Fibroblast of the aortic adventitia (primary cell): ENCODE data around the gene MSX2. TPM values are rescaled to one million over a fixed set of nuclear protein-coding genes. Genes with fewer than 3 reads are reported as not detected.

Experiments used
- DNase-seq: peaks from one replicate; pipeline ENCODE4 v3.0.0-alpha.2; 2010; ENCODE audit warnings: low read depth
- H3K4me3 ChIP-seq: 2 replicates; pipeline ENCODE4 v1.5.1; 2011; ENCODE audit warnings: low read depth, mild to moderate bottlenecking, control low read depth, low read length, moderate library complexity
- CTCF ChIP-seq: IDR thresholded peaks from 2 replicates; pipeline ENCODE4 v1.5.1; 2011; ENCODE audit warnings: mild to moderate bottlenecking, low read length, control low read depth, inconsistent platforms; ENCODE audit not compliant: insufficient read depth
- total RNA-seq: library from RNA; depleted of rRNA; stranded (reverse); fragments of >200 nt; gene quantifications from 2 replicates; pipeline ENCODE4 v1.2.3, GENCODE V29; 2012; ENCODE audit warnings: low replicate concordance

MSX2 gene
- total RNA-seq, 1 donor = under 0.01 TPM

- no peak for DNase-seq
- no peak for TF ChIP-seq CTCF
- no peak overlapping the region for H3K4me3 ChIP-seq
Measured at GRCh38 chr5:174688441-174689354, 35.7 kb upstream of the MSX2 start.

GRCh38 chr5:174690271-174690670, 34.1 kb upstream of the MSX2 start:
- no peak overlapping the region for H3K4me3 ChIP-seq
- no peak for DNase-seq
- TF ChIP-seq CTCF = no peak

- no peak overlapping the region for H3K4me3 ChIP-seq
- DNase-seq = no peak
- no peak for TF ChIP-seq CTCF
Measured at GRCh38 chr5:174692381-174692780, 32.0 kb upstream of the MSX2 start.

GRCh38 chr5:174692982-174693422, 31.4 kb upstream of the MSX2 start:
- DNase-seq = no peak
- no peak overlapping the region for H3K4me3 ChIP-seq
- TF ChIP-seq CTCF = no peak

GRCh38 chr5:174693697-174694385, 30.5 kb upstream of the MSX2 start:
- H3K4me3 ChIP-seq = no peak overlapping the region
- no peak for DNase-seq
- no peak for TF ChIP-seq CTCF

- TF ChIP-seq CTCF = no peak
- peak; percentile 2 for DNase-seq
- no peak overlapping the region for H3K4me3 ChIP-seq
Measured at GRCh38 chr5:174694611-174695010, 29.8 kb upstream of the MSX2 start.
